ENCODE results near the gene GFPT1. TPM values are rescaled to one million over a fixed set of nuclear protein-coding genes. Genes with fewer than 3 reads are reported as not detected.

Gene GFPT1
- total and polyA plus RNA-seq, 5 experiments from 2014 or later, result 6.2 to 20.2 (median 12.1) TPM

GRCh38 chr2:69345434-69345833 lies 41.6 kb downstream of the GFPT1 start:
- Mint-ChIP-seq H3K4me3 (no peak overlapping the region), H3K27ac (no peak overlapping the region), H3K36me3 (peaks cover 15 to 88% (median 42%) of the 10 kb centered on the region in 3 donors), H3K4me1 (no peaks in the 10 kb centered on the region), H3K9me3 (no peaks in the 10 kb centered on the region), H3K27me3 (no peaks in the 10 kb centered on the region)
- DNase-seq (no peak), ATAC-seq (no peak)
- POLR2A ChIA-PET, result no interaction called here

- H3K36me3 Mint-ChIP-seq, result peaks cover 15 to 90% (median 41%) of the 10 kb centered on the region in 3 donors
- POLR2A ChIA-PET, result no interaction called here
- no peak overlapping the region for H3K27ac Mint-ChIP-seq
- ATAC-seq (no peak), DNase-seq (no peak)
- no peak overlapping the region for H3K4me3 Mint-ChIP-seq
- H3K4me1 Mint-ChIP-seq, result no peaks in the 10 kb centered on the region
- H3K27me3 Mint-ChIP-seq, result no peaks in the 10 kb centered on the region
- no peaks in the 10 kb centered on the region for H3K9me3 Mint-ChIP-seq
Measured at GRCh38 chr2:69344305-69344704, 42.7 kb downstream of the GFPT1 start.

GRCh38 chr2:69340101-69340775 lies 46.8 kb downstream of the GFPT1 start:
- POLR2A ChIA-PET, result no interaction called here
- ATAC-seq, result no peak
- H3K27ac Mint-ChIP-seq, result no peak overlapping the region
- DNase-seq, result no peak
- no peaks in the 10 kb centered on the region for H3K27me3 Mint-ChIP-seq
- H3K36me3 Mint-ChIP-seq, result peaks cover 13 to 94% (median 44%) of the 10 kb centered on the region in 3 donors
- no peak overlapping the region for H3K4me3 Mint-ChIP-seq
- no peaks in the 10 kb centered on the region for H3K9me3 Mint-ChIP-seq
- H3K4me1 Mint-ChIP-seq, result no peaks in the 10 kb centered on the region

- H3K27ac Mint-ChIP-seq, result peak overlapping the region in 3 of 10 donors; percentile 13 to 44 (median 31)
- no peaks in the 10 kb centered on the region for H3K4me1 Mint-ChIP-seq
- ATAC-seq (no peak), DNase-seq (no peak)
- POLR2A ChIA-PET, result no interaction called here
- H3K27me3 Mint-ChIP-seq, result no peaks in the 10 kb centered on the region
- H3K4me3 Mint-ChIP-seq, result no peak overlapping the region
- H3K9me3 Mint-ChIP-seq, result no peaks in the 10 kb centered on the region
- peaks cover 4 to 82% (median 19%) of the 10 kb centered on the region in 3 donors for H3K36me3 Mint-ChIP-seq
Measured at GRCh38 chr2:69335311-69335710, 51.7 kb downstream of the GFPT1 start.

GRCh38 chr2:69333352-69333751 lies 53.7 kb downstream of the GFPT1 start:
- DNase-seq (no peak), ATAC-seq (no peak)
- no peaks in the 10 kb centered on the region for H3K4me1 Mint-ChIP-seq
- POLR2A ChIA-PET, result no interaction called here
- H3K27me3 Mint-ChIP-seq, result no peaks in the 10 kb centered on the region
- H3K27ac Mint-ChIP-seq, result no peak overlapping the region
- peaks cover 4 to 82% (median 18%) of the 10 kb centered on the region in 3 donors for H3K36me3 Mint-ChIP-seq
- no peak overlapping the region for H3K4me3 Mint-ChIP-seq
- no peaks in the 10 kb centered on the region for H3K9me3 Mint-ChIP-seq

GRCh38 chr2:69330781-69331180 lies 56.2 kb downstream of the GFPT1 start:
- H3K36me3 Mint-ChIP-seq, result peaks cover 4 to 82% (median 21%) of the 10 kb centered on the region in 3 donors
- H3K4me1 Mint-ChIP-seq, result no peaks in the 10 kb centered on the region
- no peak overlapping the region for H3K4me3 Mint-ChIP-seq
- no peaks in the 10 kb centered on the region for H3K9me3 Mint-ChIP-seq
- no peak overlapping the region for H3K27ac Mint-ChIP-seq
- no peaks in the 10 kb centered on the region for H3K27me3 Mint-ChIP-seq
- DNase-seq (no peak), ATAC-seq (no peak)
- POLR2A ChIA-PET, result no interaction called here

GRCh38 chr2:69322631-69323030 lies 64.4 kb downstream of the GFPT1 start:
- Mint-ChIP-seq H3K36me3 (peaks cover 0 to 57% (median 39%) of the 10 kb centered on the region in 3 donors), H3K4me1 (no peaks in the 10 kb centered on the region), H3K27me3 (no peaks in the 10 kb centered on the region), H3K27ac (no peak overlapping the region), H3K9me3 (peaks cover 0 to 5% (median 0%) of the 10 kb centered on the region in 9 donors), H3K4me3 (no peak overlapping the region)
- POLR2A ChIA-PET, result no interaction called here
- DNase-seq (no peak), ATAC-seq (no peak)

- no peak for DNase-seq
- peaks cover 0 to 29% (median 10%) of the 10 kb centered on the region in 9 donors for H3K9me3 Mint-ChIP-seq
- H3K4me3 Mint-ChIP-seq, result no peak overlapping the region
- peaks cover 15 to 40% (median 23%) of the 10 kb centered on the region in 3 donors for H3K36me3 Mint-ChIP-seq
- no peak overlapping the region for H3K27ac Mint-ChIP-seq
- no peaks in the 10 kb centered on the region for H3K4me1 Mint-ChIP-seq
- POLR2A ChIA-PET, result no interaction called here
- no peak for ATAC-seq
- H3K27me3 Mint-ChIP-seq, result no peaks in the 10 kb centered on the region
Measured at GRCh38 chr2:69316550-69316949, 70.5 kb downstream of the GFPT1 start.

- Mint-ChIP-seq H3K4me3 (no peak overlapping the region), H3K27me3 (no peaks in the 10 kb centered on the region), H3K36me3 (peaks cover 15 to 37% (median 16%) of the 10 kb centered on the region in 3 donors), H3K4me1 (no peaks in the 10 kb centered on the region), H3K9me3 (peaks cover 0 to 29% (median 10%) of the 10 kb centered on the region in 9 donors), H3K27ac (no peak overlapping the region)
- ATAC-seq, result no peak
- no peak for DNase-seq
- POLR2A ChIA-PET, result no interaction called here
Measured at GRCh38 chr2:69315160-69315761, 71.8 kb downstream of the GFPT1 start.

GRCh38 chr2:69311024-69311416 lies 76.0 kb downstream of the GFPT1 start:
- POLR2A ChIA-PET, result no interaction called here
- Mint-ChIP-seq H3K4me1 (peaks cover 2 to 24% (median 17%) of the 10 kb centered on the region in 4 donors), H3K4me3 (no peak overlapping the region), H3K27ac (no peak overlapping the region), H3K36me3 (peaks cover 0 to 9% (median 6%) of the 10 kb centered on the region in 3 donors), H3K27me3 (peaks cover 0 to 4% (median 0%) of the 10 kb centered on the region in 5 donors), H3K9me3 (peaks cover 0 to 10% (median 3%) of the 10 kb centered on the region in 9 donors)
- ATAC-seq (no peak), DNase-seq (no peak)

- Mint-ChIP-seq H3K9me3 (peaks cover 0 to 6% (median 3%) of the 10 kb centered on the region in 9 donors), H3K27ac (peak overlapping the region in 1 of 10 donors; percentile 21), H3K4me1 (peaks cover 3 to 26% (median 19%) of the 10 kb centered on the region in 4 donors), H3K27me3 (peaks cover 0 to 6% (median 0%) of the 10 kb centered on the region in 5 donors), H3K36me3 (peaks cover 0 to 7% (median 6%) of the 10 kb centered on the region in 3 donors), H3K4me3 (no peak overlapping the region)
- POLR2A ChIA-PET, result no interaction called here
- no peak for ATAC-seq
- no peak for DNase-seq
Measured at GRCh38 chr2:69310111-69311023, 76.7 kb downstream of the GFPT1 start.

- ATAC-seq (no peak), DNase-seq (no peak)
- Mint-ChIP-seq H3K36me3 (peaks cover 0 to 7% (median 6%) of the 10 kb centered on the region in 3 donors), H3K27me3 (peaks cover 0 to 12% (median 3%) of the 10 kb centered on the region in 5 donors), H3K4me1 (peaks cover 3 to 26% (median 19%) of the 10 kb centered on the region in 4 donors), H3K9me3 (peaks cover 0 to 6% (median 3%) of the 10 kb centered on the region in 9 donors), H3K4me3 (no peak overlapping the region), H3K27ac (peak overlapping the region in 1 of 10 donors; percentile 51)
- POLR2A ChIA-PET, result no interaction called here
Measured at GRCh38 chr2:69309351-69310110, 77.5 kb downstream of the GFPT1 start.
